Lung microvascular endothelial cell (primary cell): ENCODE measurements around the gene SEC11A. TPM values are rescaled to one million over a fixed set of nuclear protein-coding genes. Genes with fewer than 3 reads are reported as not detected.
"Not testable (repeated sequence)": the region's sequence is repeated elsewhere in the genome, so short reads cannot be mapped to it uniquely, and the experiment has no call there.

Experiments
- DNase-seq, 2 donors: peaks; one replicate each; pipeline versions ENCODE4 v3.0.0 to v3.0.0-alpha.2; 2010; ENCODE audit warnings: low read depth in 2 of 2
- total RNA-seq: library from RNA; depleted of rRNA; stranded (reverse); fragments of >200 nt; gene quantifications from 2 replicates; pipeline ENCODE4 v1.2.1, GENCODE V29; 2014

SEC11A gene
- total RNA-seq: 231 and 283 TPM in 2 replicates

DNA sequence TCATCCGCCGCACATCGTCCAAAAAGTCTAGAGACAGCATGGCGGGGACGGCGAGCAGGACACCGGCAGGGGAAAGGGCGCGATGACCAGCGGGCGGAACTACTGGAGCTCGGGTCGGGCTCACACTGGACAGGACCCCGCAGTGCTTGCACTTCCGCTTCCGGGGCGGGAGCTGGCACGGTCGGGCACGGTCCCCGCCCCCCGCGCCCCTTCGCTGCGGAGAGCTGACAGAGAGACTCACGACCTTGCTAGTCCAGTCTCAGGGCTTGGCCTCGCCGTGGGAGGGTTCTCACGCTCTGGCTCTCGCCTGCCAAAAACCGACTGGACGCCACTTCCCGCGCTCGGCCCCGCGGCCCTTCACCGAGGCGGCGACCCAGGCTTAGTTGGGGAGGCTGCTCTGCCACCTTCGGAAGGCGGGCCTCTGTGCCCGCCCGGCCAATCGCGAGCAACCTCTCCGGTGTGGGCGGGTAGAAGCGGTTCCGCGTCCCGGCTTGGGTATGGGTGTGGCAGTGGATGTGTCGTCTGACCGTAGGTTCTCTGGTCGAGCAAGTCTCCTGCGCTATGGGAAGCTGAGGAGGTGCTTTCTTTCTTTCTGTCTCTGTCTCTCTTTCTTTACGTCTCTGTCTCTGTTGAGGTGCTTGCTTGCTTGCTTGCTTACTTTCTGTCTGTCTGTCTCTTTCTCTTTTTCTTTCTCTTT lies at the start of gene SEC11A:
TSS of gene SEC11A (minus strand) at position 104 of the 697 bp plus-strand sequence. CDS start at position 40, 64 bp downstream.
- DNase-seq: peak; percentile 95 to 96

- DNase-seq: no peak
These were observed 49.7 kb upstream of the SEC11A start for GRCh38 chr15:84765675-84766074.

DNA sequence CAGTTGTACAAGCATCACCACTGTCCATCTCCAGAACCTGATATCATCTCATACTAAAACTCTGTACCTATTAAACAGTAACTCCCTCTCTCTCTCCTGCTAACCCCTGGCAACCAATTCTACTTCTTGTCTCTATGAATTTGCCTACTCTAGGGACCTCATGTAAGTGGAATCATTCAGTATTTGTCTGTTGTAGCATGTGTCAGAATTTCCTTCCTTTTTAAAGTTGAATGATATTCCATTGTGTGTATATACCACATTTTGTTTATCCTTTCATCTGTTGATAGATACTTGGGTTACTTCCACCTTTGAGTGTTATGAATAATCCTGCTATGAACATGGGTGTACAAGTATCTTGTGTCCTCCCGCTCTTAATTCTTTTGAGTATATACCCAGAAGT lies 49.0 kb upstream of the SEC11A start:
- peak; percentile 78 to 90 for DNase-seq

DNA sequence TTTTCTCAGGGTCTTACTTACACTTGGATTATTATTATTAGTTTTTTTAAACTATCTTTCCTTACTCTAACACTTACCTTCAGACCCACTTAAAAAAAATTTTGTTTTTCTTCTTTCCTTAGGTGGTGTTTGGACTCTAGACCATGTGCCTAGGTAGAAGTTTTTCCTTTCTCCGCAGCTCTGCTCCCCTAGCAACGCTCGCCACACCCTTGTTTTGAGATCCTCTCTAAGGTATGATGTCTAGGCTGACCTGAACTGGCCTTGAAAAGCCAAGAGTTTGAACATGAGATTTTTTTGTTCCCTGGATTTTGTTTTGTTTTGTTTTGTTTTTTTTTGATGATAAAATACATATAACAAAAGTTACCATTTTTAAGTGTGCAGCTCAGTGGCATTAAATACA lies 48.6 kb upstream of the SEC11A start:
- DNase-seq: peak in 1 of 2 donors; percentile 19

DNA sequence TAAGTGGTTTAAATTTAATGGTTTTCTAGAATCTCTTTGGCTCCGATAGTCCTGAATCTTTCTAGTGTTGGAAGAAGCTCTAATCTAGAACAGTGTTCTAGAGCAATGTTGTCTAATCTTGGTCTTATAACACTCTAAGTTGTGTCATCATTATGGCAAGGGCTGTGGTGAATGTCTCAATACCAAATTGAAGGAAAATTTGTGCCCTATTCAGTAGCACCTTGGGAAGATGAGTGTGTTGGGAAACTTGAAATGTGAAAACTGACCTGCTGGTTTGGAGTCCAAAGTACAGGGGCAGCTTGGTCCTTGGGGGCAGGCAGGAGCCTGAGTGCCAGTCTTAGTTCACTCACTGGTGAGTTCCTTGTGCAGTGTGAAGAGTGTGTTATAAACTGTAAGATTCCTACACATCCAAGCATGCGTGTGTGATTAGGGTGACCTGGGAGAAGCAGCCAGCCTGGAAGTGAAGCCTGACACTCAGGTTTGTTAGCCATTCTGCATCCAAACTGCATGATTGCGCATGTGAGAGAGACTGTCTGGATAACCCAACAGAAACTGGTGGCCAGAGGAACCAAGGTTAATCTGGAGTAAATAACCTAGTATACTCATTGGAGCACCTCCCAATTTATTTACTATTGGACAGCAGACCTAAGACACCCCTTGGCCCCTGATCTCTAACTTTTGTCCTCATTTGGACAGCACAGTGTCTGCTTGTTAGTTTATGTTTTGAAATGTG lies 47.1 kb upstream of the SEC11A start:
- DNase-seq: no peak

- peak in 1 of 2 donors; percentile 43 for DNase-seq
These were observed 45.7 kb upstream of the SEC11A start for GRCh38 chr15:84761607-84762131.

DNA sequence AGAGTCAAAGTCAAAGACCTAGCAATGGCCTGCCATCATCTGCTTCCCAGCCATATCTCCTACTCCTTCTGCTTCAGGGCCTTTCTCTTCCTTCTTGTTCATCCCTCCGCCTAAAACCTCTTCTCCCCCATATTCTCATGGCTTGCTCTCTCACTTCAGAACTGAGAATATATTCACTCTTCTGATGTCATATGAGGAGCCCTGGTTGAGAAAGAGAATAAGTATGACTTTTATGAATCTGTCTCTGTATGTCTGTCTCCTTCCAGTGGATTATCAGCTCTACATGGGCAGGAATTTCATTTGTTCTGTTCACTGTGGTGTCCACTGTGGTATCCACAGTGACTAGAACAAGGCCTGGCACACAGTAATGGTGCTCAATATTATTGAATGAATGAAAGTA lies 44.3 kb upstream of the SEC11A start:
- DNase-seq: no peak

GRCh38 chr15:84759018-84759417 lies 43.1 kb upstream of the SEC11A start:
- DNase-seq: no peak

DNA sequence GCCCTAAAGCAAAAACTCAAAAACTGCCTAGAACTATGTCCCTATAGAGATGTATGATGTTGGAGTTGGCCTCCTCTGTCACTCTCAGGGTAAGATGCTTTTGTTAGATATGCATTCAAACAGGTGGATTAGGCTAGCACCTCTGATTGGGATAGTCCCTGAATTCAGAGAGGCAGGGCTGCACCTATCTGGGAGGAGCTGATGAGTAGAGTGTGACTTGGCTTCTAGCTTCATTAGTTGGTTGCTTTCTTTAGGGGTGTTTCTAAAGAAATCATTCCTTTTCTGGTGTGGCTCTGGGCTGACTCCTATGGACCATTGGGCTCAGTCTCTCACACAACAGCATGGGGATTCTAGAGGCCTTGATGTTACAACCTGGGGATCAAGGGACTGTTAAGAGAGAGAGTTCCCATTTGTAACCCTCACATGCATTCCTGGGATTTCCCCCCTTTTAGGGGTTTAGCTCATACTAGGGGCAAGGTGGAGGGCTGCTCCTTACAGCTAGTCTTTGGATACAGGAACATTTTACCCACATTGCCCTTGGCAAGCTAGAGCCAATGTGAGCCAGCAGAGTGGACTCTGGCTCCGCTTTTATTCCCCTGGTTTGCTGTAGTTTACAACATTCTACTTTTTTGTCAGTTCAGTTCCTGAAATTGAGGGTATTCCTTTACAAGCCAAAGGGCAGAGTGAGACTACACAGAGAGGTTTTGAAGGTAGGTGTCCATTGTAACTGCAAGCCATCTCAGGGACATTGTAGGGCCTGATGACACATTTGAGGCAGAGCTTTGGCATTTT lies 40.0 kb upstream of the SEC11A start:
- DNase-seq: no peak

GRCh38 chr15:84754889-84755288 lies 39.0 kb upstream of the SEC11A start:
- not testable (repeated sequence) for DNase-seq

GRCh38 chr15:84752700-84753099 lies 36.8 kb upstream of the SEC11A start:
- peak; percentile 14 to 24 for DNase-seq

GRCh38 chr15:84752195-84752594 lies 36.3 kb upstream of the SEC11A start:
- no peak for DNase-seq

- not testable (repeated sequence) for DNase-seq
These were observed 35.8 kb upstream of the SEC11A start for GRCh38 chr15:84751721-84752120.

DNA sequence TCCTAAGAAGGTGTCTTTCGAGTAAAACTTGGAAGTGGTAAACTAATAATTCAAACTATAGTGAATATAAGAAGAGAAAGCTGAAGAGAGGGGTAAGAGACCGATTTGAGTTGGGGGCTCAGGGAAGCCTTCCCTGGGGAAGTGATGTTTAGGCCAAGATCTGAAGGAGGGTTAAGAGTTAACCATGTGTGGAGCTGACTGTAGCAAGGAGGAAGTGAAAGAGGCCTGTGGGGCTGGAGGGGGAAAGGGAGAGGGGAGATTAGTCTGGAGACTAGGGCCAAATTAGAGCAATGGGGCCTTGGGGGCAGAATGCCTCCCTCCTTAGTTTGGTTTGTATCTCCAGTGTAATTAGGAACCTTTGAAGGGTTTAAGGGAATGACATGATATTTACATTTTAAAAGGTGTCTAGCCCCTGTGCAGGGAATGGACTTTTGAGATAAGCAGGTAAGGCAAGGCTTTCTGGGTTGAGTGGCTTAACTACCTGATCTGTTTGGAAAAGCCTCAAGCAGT lies 34.7 kb upstream of the SEC11A start:
- peak in 1 of 2 donors; percentile 12 for DNase-seq

DNA sequence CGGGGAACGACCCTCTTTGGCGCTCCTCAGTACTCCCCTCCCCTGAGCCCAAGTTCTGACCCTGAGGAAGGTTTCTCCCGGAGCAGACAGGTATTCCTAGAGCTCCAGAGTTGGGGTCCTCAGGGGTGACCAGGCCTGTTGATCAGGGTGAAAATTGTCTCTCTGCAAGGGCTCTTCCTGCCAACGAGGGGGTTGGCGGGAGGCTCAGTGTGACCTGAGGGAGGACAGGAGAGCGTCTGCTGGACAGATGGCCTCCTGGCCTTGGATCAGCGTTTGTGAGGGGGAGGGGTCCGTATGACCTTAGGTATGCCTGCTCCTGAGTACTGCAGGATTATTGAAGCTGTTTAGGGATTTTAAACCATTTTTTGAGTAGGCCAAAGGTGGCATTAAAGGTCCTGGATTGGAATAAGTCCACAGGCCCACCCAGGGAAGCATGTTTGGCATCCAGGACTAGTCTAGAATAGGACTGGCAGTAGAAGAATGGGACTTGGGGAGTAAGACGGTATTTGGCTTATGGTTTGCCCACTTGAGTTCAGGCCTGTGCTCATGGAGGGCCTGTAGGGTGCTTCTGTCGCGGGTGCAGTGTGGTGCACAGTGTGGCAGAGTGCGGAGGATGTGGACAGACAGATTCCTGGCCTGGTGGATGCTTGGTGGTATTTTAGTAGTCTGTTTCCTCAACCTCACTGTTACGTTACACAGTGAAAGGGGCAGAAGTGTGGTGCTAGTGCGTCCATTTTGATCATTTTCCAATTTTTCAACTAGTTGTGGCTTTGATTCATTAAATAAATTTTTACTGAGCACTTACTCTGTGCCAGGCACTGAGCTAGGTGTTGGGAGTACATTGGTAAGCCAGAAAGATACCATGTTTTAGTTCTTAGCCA lies 33.4 kb upstream of the SEC11A start:
- peak; percentile 48 to 53 for DNase-seq

- peak; percentile 83 to 91 for DNase-seq
These were observed 32.6 kb upstream of the SEC11A start, which contains the start of gene ZNF592 for GRCh38 chr15:84748274-84749110. Gene ZNF592 (plus strand): TSS chr15:84748592. CDS start chr15:84782676, 34,084 bp downstream.

DNA sequence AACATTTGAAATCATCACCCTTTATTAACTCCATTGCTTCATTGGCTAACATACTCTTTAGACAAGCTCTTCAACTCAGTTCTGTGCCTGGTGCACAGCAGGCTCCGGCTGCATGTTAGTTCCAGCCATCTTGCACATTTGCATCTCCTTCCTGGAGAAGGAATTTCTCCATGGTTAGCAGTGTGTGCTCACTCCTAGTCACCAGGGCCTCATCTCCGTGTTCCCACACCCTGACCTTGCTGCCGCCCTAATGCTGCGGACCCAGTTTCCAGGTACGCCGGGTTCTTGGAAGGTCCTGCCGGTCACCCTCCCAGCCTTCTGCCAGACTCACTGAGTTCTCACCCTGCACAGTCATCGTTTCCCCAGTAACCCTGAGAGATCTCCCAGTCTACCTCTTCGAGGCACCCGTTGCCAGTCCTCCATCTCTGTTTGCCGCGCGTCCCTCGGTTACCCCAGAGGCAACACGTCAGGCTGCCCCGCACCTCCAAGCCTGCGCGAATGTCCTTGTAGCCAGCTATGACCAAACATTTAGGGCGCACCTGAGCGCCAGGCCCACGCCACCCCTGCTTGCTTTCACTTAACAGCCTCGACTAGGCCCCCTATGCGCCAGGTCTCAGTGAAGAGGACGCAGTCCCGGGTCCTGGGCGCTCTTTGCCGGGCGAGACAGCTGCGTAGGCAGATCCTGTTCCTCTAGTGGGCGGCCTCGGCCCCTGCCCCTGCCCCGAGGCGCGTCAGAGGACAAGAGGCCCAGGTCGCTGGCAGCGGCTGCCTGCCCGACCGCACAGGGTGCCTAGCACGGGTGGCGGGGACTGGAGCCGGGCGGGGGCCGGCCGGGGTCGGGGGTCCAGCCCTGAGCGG lies 31.7 kb upstream of the SEC11A start:
- peak; percentile 74 to 79 for DNase-seq

DNA sequence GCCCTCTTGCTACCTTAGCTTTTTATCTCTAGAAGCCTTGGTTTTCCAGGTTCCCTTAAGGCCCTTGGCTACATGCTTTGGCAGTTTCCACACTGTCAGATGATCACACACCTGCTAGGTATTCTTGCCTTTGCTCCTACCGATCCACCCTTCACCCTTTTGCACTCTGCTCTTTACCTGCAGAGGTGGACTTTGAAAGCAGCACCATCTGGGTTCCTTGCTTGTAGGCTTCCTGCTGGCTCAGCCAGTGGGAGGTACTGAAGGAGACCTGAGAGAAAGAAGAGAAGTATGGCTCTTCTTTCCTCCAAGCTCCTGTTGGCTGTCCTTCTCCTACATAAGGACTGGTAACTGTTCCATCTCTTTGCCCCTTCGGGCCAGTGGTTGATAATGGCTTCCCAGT lies 25.2 kb upstream of the SEC11A start:
- DNase-seq: no peak

- no peak for DNase-seq
These were observed 24.8 kb upstream of the SEC11A start for GRCh38 chr15:84740691-84741090.
